ENCODE results near the gene FBLIM1.

DNA sequence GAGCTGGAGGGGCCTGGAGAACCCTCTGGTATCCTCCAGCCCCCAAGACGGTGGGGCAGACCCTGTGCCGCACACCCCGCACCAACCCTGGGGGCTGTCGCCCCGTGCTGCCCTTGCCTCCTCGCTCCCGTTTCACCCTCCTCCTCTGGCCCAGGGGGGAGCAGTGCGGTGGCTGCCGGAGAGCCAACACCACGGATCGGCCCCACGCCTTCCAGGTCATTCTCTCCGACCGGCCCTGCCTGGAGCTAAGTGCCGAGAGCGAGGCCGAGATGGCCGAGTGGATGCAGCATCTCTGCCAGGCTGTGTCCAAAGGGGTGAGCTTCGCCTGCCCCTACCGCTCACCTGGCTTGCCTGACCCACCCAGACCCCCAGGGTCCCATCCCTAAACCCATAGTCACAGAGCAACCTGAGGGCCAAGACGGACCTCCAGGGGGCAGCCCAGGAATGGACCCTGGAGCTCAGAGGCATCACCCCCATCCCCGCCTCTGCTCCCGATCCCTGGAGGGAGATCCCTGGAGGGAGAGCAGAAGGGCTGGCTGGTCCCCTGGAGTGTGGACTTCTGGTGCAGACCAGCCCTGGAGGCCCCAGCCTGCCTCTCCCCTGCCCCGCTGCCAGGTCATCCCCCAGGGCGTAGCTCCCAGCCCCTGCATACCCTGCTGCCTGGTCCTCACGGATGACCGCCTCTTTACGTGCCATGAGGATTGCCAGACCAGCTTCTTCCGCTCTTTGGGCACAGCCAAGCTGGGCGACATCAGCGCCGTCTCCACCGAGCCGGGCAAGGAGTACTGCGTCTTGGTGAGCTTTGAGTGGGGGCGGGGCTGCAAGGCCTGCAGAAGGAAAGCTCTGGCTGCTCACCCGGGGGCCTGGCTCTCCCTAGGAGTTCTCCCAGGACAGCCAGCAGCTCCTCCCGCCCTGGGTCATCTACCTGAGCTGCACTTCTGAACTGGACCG is 26.6 kb upstream of the FBLIM1 start:
- TF ChIP-seq POLR2A (IDR thresholded peaks at IDR 0.05; ENCODE audit: extremely low read depth, insufficient read length) (no peak), MYC (IDR thresholded peaks at IDR 0.05; ENCODE audit: low read depth, low read length) (no peak)
- TF ChIP-seq, protein P1, sequence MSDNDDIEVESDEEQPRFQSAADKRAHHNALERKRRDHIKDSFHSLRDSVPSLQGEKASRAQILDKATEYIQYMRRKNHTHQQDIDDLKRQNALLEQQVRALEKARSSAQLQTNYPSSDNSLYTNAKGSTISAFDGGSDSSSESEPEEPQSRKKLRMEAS (IDR thresholded peaks at IDR 0.05; ENCODE audit: low read depth, low read length) = no peak
- TF ChIP-seq, protein P2, sequence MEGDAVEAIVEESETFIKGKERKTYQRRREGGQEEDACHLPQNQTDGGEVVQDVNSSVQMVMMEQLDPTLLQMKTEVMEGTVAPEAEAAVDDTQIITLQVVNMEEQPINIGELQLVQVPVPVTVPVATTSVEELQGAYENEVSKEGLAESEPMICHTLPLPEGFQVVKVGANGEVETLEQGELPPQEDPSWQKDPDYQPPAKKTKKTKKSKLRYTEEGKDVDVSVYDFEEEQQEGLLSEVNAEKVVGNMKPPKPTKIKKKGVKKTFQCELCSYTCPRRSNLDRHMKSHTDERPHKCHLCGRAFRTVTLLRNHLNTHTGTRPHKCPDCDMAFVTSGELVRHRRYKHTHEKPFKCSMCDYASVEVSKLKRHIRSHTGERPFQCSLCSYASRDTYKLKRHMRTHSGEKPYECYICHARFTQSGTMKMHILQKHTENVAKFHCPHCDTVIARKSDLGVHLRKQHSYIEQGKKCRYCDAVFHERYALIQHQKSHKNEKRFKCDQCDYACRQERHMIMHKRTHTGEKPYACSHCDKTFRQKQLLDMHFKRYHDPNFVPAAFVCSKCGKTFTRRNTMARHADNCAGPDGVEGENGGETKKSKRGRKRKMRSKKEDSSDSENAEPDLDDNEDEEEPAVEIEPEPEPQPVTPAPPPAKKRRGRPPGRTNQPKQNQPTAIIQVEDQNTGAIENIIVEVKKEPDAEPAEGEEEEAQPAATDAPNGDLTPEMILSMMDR (IDR thresholded peaks at IDR 0.05; ENCODE audit: low read depth, low read length) = no peak
